ENCODE data around the gene TRMT2A.
A peak's percentile ranks its signal among the peaks of the same experiment; 100 is the strongest.

Gene TRMT2A

DNA sequence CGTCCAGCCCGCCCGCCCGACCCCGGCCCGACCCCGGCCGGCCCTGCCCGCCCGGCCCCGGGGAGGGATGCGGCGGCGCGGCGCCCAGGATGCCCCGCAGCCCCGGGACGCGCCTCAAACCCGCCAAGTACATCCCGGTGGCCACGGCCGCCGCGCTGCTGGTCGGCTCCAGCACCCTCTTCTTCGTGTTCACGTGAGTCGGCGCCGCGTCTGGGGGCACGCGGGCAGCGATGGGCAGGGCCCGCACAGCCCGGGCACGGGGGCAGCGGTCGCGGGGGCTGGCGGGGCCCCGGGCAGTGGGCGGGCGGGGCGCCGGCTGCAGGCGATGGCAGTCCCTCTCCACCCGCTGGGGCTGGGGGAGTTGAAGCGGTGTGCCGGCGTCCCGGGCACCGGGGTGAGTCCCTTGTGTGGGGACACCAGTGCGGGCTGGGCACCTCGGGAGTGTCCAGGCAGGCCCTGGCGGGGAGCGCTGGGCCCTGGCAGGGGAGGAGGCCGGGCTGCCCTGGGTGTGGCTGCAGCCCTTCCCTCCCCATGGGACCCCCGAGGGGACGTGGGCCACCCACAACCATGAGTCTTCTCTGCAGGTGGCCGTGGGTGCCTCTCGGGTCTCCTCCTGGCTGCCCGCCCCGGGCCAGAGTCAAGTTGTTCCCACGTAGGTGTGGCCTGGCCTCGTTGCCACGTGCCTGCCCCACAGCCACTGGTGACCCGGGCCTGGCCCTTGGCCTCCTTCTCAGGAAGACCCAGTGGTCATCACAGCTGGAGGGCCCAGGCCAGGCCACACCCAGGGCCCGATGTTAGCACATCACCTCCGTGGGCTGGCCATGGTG lies 15.0 kb upstream of the TRMT2A start:
- no peak for DNase-seq

DNA sequence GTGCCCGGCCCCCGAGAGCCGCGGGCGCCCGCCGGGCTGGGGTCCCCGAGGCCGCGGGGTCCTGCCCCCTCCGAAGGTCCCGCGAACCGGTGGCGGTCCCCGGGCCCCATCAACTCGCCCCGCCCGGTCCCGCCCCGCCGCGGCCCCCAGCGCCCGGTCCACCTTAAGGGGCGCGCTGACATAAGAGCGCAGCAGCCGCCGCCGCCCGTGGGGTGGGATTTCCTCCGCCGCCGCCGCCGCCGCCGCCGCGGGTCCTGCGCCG lies 14.5 kb upstream of the TRMT2A start, which contains the start of gene ZDHHC8:
Gene ZDHHC8, plus strand, starts transcription at position 208 of the 262 bp plus-strand sequence. CDS start 144 bp downstream, outside the sequence.
- DNase-seq = peak; percentile 59

DNA sequence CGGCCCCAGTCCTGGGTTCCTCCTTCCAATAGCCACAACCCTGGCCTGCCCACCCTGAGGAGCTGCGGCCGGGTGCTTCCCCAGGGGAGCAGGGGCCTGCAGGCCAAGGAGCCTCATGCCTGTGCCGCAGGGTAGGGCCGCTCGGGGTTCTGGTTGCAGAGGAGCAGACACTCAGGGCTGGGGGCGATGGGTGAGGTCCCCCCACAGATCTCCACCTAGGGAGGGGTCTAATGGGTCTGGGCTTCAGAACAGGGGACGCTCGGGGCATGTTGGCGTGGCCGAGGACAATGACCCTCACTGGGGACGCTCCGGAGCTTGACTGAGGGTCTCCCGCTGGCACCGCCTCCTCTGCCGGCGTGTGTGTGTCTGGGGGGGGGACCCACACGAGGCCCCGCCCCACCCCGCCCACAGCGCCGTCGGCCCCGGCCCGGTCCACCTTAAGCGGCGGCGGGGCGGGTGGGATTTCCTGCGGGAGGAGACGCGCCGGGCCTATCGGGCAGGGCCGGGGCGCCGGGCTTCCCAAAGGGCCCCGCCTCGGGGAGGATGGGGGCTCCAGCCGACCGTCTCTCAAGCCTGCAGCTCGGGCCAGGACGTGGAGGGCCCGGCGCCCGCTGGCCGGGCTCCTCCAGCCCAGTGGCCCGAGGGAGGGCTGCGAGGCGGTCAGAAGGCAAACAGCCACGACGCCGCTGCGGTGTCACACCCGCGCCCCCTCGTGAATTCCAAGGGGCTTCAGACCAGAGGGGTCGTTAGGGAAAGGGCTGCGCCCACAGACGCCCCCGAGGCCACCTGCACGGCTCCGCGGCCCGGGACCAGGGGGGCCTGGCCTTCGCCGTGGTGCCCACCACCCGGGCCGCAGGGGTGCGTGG lies 13.9 kb upstream of the TRMT2A start:
- peak; percentile 77 for DNase-seq

- DNase-seq = peak; percentile 8
These were observed 13.3 kb upstream of the TRMT2A start for GRCh38 chr22:20130319-20130718.

GRCh38 chr22:20129747-20130014 lies 12.7 kb upstream of the TRMT2A start:
- no peak for DNase-seq

DNA sequence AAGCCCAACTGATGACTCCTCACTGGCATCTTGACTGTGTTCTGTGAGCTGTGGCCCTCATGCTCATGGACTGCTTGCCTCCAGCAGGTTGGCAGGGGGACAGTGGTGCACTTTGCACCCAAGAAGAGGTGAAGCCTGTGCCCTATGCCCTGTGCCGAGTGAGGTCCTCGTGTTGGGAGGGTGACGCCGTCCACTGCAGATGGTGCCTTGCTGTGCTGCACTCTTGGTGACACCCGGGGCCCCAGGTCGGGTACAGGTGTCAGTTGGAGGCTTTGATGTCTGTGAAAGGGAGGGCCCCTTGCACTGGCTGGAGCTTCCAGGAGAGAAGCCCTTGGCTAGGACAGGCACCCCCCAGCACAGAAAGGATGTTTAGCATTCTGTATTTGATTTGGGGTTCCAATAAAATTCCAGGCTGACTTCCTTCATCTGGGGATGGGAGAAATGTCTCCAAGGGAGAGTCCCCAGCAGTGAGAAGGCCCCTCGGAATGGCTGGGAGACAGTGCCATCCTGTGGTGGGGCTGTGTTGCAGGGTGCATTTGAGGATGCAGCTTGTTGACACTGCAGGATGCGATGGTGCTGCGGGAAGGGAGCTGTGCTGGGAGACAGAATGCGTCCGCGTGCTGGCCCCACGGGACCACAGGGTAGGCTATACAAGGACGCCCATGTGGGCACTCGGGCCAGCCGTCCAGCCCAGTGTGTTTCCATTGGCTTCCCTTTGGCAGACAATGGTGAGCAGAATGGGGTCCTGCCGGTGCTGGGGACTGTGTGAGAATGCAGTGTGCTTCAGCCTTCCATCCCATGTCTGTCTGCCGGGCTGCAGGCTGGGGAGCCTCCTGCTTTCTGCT lies 12.1 kb upstream of the TRMT2A start:
- DNase-seq = peak; percentile 38

DNA sequence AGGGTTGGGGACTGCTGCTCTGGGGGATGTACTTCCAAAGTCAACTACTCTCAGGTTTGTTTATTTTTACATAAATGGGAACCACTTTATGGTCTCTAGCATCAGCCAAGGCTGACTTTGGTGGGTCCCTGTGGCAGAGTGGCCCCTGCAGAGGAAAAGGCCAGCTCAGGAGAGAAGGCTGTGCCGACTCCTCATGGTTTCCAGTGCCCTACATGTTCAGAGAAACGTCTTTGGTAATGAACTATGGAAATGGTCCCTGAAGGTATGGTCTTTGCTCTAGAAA lies 11.5 kb upstream of the TRMT2A start:
- DNase-seq = no peak

DNA sequence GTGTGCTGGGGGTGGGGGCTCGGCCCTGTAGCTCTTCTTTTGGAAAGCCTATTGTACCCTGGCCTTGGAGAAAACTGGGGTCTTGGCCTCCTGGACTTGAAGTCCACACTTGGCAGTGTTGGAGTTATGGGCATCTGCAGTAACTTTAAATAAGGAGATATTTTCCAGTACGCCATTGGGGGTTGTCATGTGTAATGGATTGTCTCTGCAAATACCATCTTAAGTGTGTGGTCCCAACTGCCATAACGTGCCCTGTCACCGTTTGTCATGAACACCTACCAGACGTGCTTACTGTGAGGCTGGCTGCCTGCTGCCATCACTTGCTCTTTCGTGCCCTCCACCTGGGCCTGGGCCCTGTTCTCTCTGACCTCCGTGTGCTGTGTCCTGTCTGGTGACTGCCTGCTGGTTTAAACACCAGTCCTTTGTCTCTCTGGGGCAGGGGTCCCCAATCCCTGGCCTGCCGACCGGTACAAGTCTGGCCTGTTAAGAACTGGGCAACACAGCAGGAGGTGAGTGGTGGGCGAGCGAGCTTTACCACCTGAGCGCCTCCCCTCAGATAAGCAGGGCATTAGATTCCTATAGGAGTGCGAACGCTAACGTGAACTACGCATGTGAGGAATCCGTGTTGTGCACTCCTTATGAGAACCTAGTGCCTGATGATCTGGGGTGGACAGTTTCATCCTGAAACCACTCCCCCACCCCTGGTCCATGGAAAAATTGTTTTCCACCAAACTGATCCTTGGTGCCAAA lies 11.0 kb upstream of the TRMT2A start:
- DNase-seq = no peak

GRCh38 chr22:20127318-20127868 lies 10.4 kb upstream of the TRMT2A start:
- no peak for DNase-seq

DNA sequence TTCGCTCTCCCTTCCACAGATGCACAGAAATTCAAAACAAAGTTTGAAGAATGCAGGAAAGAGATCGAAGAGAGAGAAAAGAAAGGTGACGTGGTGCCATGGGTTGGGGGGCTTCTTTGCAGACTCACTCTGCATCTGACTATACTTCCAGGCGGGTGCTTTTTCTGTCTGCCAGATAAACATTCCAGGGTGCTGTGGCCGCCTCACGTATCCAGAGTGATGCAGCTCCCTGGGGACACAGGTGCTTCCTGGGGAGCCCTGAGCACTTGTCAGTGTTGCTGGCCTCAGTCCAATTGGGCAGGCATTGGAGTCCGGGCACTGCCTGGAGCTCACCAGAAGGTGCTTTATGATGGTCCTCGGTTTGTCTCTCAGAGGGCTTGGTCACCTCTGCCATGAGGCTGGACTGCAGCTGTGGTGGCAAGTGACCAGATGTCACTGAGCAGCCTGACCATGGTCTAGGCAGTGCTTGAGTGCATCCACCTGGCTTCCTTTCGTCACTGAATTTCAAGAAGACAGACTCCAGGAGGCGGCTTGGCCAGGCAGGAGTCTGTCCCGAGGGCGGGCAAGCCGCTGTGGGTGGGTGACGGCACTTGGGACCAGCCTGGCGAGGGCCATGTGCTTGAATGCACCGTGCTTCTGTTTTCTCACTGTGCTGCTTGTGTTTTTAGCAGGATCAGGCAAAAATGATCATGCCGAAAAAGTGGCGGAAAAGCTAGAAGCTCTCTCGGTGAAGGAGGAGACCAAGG lies 9.4 kb upstream of the TRMT2A start:
- no peak for DNase-seq

- DNase-seq = no peak
These were observed 8.5 kb upstream of the TRMT2A start for GRCh38 chr22:20125201-20126174.

GRCh38 chr22:20124083-20124787 lies 7.2 kb upstream of the TRMT2A start:
- DNase-seq = no peak

DNA sequence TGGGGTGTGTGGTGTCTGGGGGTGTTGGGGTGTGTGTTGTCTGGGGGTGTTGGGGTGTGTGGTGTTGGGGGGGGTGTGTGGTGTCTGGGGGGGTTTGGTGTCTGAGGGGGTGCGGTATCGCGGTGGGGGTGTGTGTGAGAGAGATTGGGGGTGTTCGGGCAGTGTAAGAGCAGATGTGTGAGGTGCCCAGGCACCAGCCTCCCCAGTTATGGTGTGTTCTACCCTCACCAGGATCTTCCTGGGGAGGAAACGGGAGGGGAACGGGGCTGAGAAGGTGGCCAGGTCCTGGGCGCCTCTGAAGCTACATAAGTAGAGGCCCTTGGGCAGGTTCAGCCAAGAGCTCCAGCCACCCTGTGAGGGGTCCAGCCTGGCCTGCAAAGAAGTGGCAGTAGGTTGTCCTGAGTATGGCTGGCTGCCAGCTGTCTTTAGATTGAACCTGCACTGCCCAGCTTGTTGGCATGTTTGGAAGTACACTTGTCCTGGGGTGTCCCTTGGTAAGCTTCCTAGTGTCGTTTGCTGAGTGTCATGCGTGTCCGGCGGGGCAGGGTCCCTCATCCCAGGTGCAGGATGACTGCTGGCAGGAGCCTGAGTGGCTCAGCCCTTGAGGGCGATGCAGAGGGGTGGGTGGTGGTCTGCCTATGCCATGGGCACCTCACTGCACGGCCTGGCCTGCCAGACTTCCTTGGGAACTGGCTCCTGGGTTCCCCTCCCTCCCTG lies 6.5 kb upstream of the TRMT2A start:
- no peak for DNase-seq

- no peak for DNase-seq
These were observed 4.9 kb upstream of the TRMT2A start for GRCh38 chr22:20121856-20122415.

- no peak for DNase-seq
These were observed 1.4 kb upstream of the TRMT2A start for GRCh38 chr22:20118300-20119020.

GRCh38 chr22:20117633-20118299 lies 740 bp upstream of the TRMT2A start:
- peak; percentile 46 for DNase-seq

- no peak for DNase-seq
These were observed 563 bp downstream of the TRMT2A start for GRCh38 chr22:20116376-20116950.
